HG03442 (cell line): ENCODE data around the gene SLC16A13.
"Not testable (repeated sequence)": the region's sequence is repeated elsewhere in the genome, so short reads cannot be mapped to it uniquely, and the experiment has no call there.

Source experiments
- ATAC-seq: cut with Tn5 transposase; IDR thresholded peaks from one replicate; pipeline ENCODE4 v1.9.1; 2021; ENCODE audit warnings: mild to moderate bottlenecking, moderate library complexity; ENCODE audit not compliant: unreplicated experiment

Gene SLC16A13

GRCh38 chr17:7027335-7027734 lies 8.5 kb upstream of the SLC16A13 start:
- no peak for ATAC-seq

- no peak for ATAC-seq
Observed at GRCh38 chr17:7029096-7029495, 6.7 kb upstream of the SLC16A13 start.

GRCh38 chr17:7029659-7030058 lies 6.2 kb upstream of the SLC16A13 start:
- no peak for ATAC-seq

GRCh38 chr17:7034955-7035590 lies 742 bp upstream of the SLC16A13 start:
- peak; percentile 4 for ATAC-seq

GRCh38 chr17:7038025-7038862 lies 2.4 kb downstream of the SLC16A13 start:
- ATAC-seq: no peak

- ATAC-seq: no peak
Observed at GRCh38 chr17:7039832-7040231, 4.0 kb downstream of the SLC16A13 start.

- no peak for ATAC-seq
Observed at GRCh38 chr17:7041607-7042500, 6.0 kb downstream of the SLC16A13 start.

- no peak for ATAC-seq
Observed at GRCh38 chr17:7042501-7043181, 6.8 kb downstream of the SLC16A13 start.

GRCh38 chr17:7043182-7043496 lies 7.3 kb downstream of the SLC16A13 start:
- no peak for ATAC-seq

- no peak for ATAC-seq
Observed at GRCh38 chr17:7043497-7044198, 7.8 kb downstream of the SLC16A13 start, which contains the start of gene SLC16A11. TSS of gene SLC16A11 (minus strand) at chr17:7044092. CDS start at chr17:7043513, 579 bp downstream.

- no peak for ATAC-seq
Observed at GRCh38 chr17:7045492-7046126, 9.8 kb downstream of the SLC16A13 start.

- no peak for ATAC-seq
Observed at GRCh38 chr17:7046127-7046724, 10.4 kb downstream of the SLC16A13 start.

GRCh38 chr17:7046725-7047397 lies 11.0 kb downstream of the SLC16A13 start:
- ATAC-seq: not testable (repeated sequence)

- ATAC-seq: no peak
Observed at GRCh38 chr17:7047566-7047965, 11.8 kb downstream of the SLC16A13 start.

GRCh38 chr17:7048968-7049367 lies 13.2 kb downstream of the SLC16A13 start:
- ATAC-seq: no peak

- ATAC-seq: not testable (repeated sequence)
Observed at GRCh38 chr17:7050583-7050982, 14.8 kb downstream of the SLC16A13 start.

- ATAC-seq: no peak
Observed at GRCh38 chr17:7056386-7056785, 20.6 kb downstream of the SLC16A13 start.

GRCh38 chr17:7058831-7059447 lies 23.1 kb downstream of the SLC16A13 start:
- no peak for ATAC-seq
